ENCODE data around the gene CD93.

GRCh38 chr20:23115822-23116221 is 29.7 kb upstream of the CD93 start:
- TF ChIP-seq POLR2A (IDR thresholded peaks at IDR 0.05; ENCODE audit: low read depth, low read length) (no peak), TAF1 (IDR thresholded peaks at IDR 0.05; ENCODE audit: low read depth, low read length) (no peak), POLR2AphosphoS5 (IDR thresholded peaks at IDR 0.05; ENCODE audit: low read depth, low read length) (no peak)
